ENCODE measurements around the gene PLCB3. TPM values are rescaled to one million over a fixed set of nuclear protein-coding genes. Genes with fewer than 3 reads are reported as not detected.

The PLCB3 gene
- total RNA-seq, 2 experiments from 2014 or later = 19.7 TPM

- peak overlapping the region; percentile 61 for H3K27ac Mint-ChIP-seq
Measured at GRCh38 chr11:64238076-64238475, 13.3 kb upstream of the PLCB3 start.

GRCh38 chr11:64238999-64239398 lies 12.3 kb upstream of the PLCB3 start:
- POLR2A ChIA-PET = interaction anchor here (1.0 to 2.0 kb wide), 6 partner anchors 10 to 65 kb away, joined by 3 to 12 read pairs (median 4); partner anchors contain the start of genes FERMT3, NUDT22, STIP1 and TRPT1
- Mint-ChIP-seq H3K36me3 (ENCODE audit: low read depth) (peaks cover 47% of the 10 kb centered on the region), H3K27me3 (ENCODE audit: low read depth) (no peaks in the 10 kb centered on the region), H3K4me3 (no peak overlapping the region), H3K4me1 (ENCODE audit: low read depth) (peaks cover 42% of the 10 kb centered on the region), H3K9me3 (ENCODE audit: insufficient read depth) (no peaks in the 10 kb centered on the region), H3K27ac (peak overlapping the region; percentile 61)
- CTCF ChIA-PET = interaction anchor here (2.8 kb wide), 1 partner anchor 34 kb away, joined by 9 read pairs; no protein-coding TSS in a partner anchor
- DNase-seq = no peak
- ATAC-seq = no peak

More at GRCh38 chr11:64238076-64238475, 13.3 kb upstream of the PLCB3 start:
- DNase-seq = no peak
- no peak for ATAC-seq
- peaks cover 38% of the 10 kb centered on the region for H3K36me3 Mint-ChIP-seq (ENCODE audit: low read depth)
- no peaks in the 10 kb centered on the region for H3K9me3 Mint-ChIP-seq (ENCODE audit: insufficient read depth)
- no peaks in the 10 kb centered on the region for H3K27me3 Mint-ChIP-seq (ENCODE audit: low read depth)
- ChIA-PET CTCF (interaction anchor here (0.9 to 2.8 kb wide), 3 partner anchors 32 to 66 kb away, joined by 3 to 9 read pairs (median 5); partner anchors contain the start of gene FERMT3), POLR2A (interaction anchor here (1.0 to 2.0 kb wide), 6 partner anchors 8 to 66 kb away, joined by 3 to 12 read pairs (median 4); partner anchors contain the start of genes FERMT3, NUDT22, PPP1R14B and STIP1)
- H3K4me3 Mint-ChIP-seq = no peak overlapping the region
- H3K4me1 Mint-ChIP-seq (ENCODE audit: low read depth) = peaks cover 38% of the 10 kb centered on the region

- Mint-ChIP-seq H3K36me3 (ENCODE audit: low read depth) (peaks cover 50% of the 10 kb centered on the region), H3K9me3 (ENCODE audit: insufficient read depth) (no peaks in the 10 kb centered on the region), H3K27ac (peak overlapping the region; percentile 98), H3K4me1 (ENCODE audit: low read depth) (peaks cover 48% of the 10 kb centered on the region), H3K27me3 (ENCODE audit: low read depth) (no peaks in the 10 kb centered on the region), H3K4me3 (peak overlapping the region; percentile 89)
- DNase-seq (peak; percentile 41), ATAC-seq (no peak)
- POLR2A ChIA-PET = interaction anchor here (0.8 to 2.0 kb wide), 7 partner anchors 8 to 58 kb away, joined by 3 to 15 read pairs (median 3); partner anchors contain the start of genes DNAJC4, FERMT3, NUDT22 and TRPT1
- CTCF ChIA-PET = interaction anchor here (0.8 to 2.8 kb wide), 2 partner anchors 9 to 35 kb away, joined by 3 to 9 read pairs; partner anchors contain the start of gene DNAJC4
Measured at GRCh38 chr11:64239662-64240434, 11.5 kb upstream of the PLCB3 start.

GRCh38 chr11:64240435-64241240 lies 10.7 kb upstream of the PLCB3 start, which contains the start of gene FKBP2:
TSS of gene FKBP2 (plus strand) at chr11:64241095. CDS start at chr11:64242388, 1,293 bp downstream.
- Mint-ChIP-seq H3K27ac (peak within 1 kb of the TSS; percentile 98), H3K9me3 (ENCODE audit: insufficient read depth) (no peaks in the 10 kb centered on the region), H3K4me1 (ENCODE audit: low read depth) (peaks cover 43% of the 10 kb centered on the region), H3K4me3 (peak within 1 kb of the TSS; percentile 89), H3K36me3 (ENCODE audit: low read depth) (peaks cover 45% of the 10 kb centered on the region), H3K27me3 (ENCODE audit: low read depth) (no peaks in the 10 kb centered on the region)
- ChIA-PET CTCF (interaction anchor here (0.7 to 6.8 kb wide), 8 partner anchors 9 to 99 kb away, joined by 3 to 57 read pairs (median 3); partner anchors contain the start of genes BAD, CCDC88B, DNAJC4 and FERMT3), POLR2A (interaction anchor here (0.7 to 6.3 kb wide), 14 partner anchors 8 to 1477 kb away, joined by 3 to 58 read pairs (median 4); partner anchors contain the start of genes DNAJC4, FERMT3, NUDT22 and STIP1)
- DNase-seq = peak; percentile 98
- peak; percentile 76 for ATAC-seq

- POLR2A ChIA-PET = interaction anchor here (0.7 to 6.3 kb wide), 10 partner anchors 8 to 1476 kb away, joined by 3 to 58 read pairs (median 6); partner anchors contain the start of genes DNAJC4, FERMT3, NUDT22 and PRDX5
- no peak for DNase-seq
- H3K27me3 Mint-ChIP-seq (ENCODE audit: low read depth) = no peaks in the 10 kb centered on the region
- peaks cover 45% of the 10 kb centered on the region for H3K36me3 Mint-ChIP-seq (ENCODE audit: low read depth)
- H3K9me3 Mint-ChIP-seq (ENCODE audit: insufficient read depth) = no peaks in the 10 kb centered on the region
- CTCF ChIA-PET = interaction anchor here (0.7 to 6.8 kb wide), 6 partner anchors 10 to 99 kb away, joined by 3 to 57 read pairs (median 3); partner anchors contain the start of genes BAD, CCDC88B, FERMT3 and STIP1
- ATAC-seq = peak; percentile 83
- H3K4me1 Mint-ChIP-seq (ENCODE audit: low read depth) = peaks cover 39% of the 10 kb centered on the region
- H3K27ac Mint-ChIP-seq = peak overlapping the region; percentile 98
- peak overlapping the region; percentile 89 for H3K4me3 Mint-ChIP-seq
Measured at GRCh38 chr11:64241241-64241490, 10.2 kb upstream of the PLCB3 start.

- ATAC-seq (peak; percentile 5), DNase-seq (peak; percentile 100)
- CTCF ChIA-PET = interaction anchor here (0.7 to 6.8 kb wide), 7 partner anchors 9 to 98 kb away, joined by 3 to 57 read pairs (median 3); partner anchors contain the start of genes BAD, CCDC88B, FERMT3 and PLCB3
Measured at GRCh38 chr11:64241491-64242374, 9.6 kb upstream of the PLCB3 start.

GRCh38 chr11:64243236-64243854 lies 8.0 kb upstream of the PLCB3 start:
- no peak for ATAC-seq
- peak overlapping the region; percentile 85 for H3K27ac Mint-ChIP-seq
- ChIA-PET CTCF (interaction anchor here (1.1 to 6.8 kb wide), 9 partner anchors 7 to 113 kb away, joined by 3 to 57 read pairs (median 4); partner anchors contain the start of genes CATSPERZ, ESRRA, FERMT3 and PLCB3), POLR2A (interaction anchor here (1.1 to 6.3 kb wide), 7 partner anchors 10 to 74 kb away, joined by 3 to 58 read pairs (median 23); partner anchors contain the start of genes FERMT3, NUDT22, PRDX5 and STIP1)
- H3K4me3 Mint-ChIP-seq = peak overlapping the region; percentile 25
- peaks cover 50% of the 10 kb centered on the region for H3K4me1 Mint-ChIP-seq (ENCODE audit: low read depth)
- no peak for DNase-seq
- no peaks in the 10 kb centered on the region for H3K27me3 Mint-ChIP-seq (ENCODE audit: low read depth)
- H3K9me3 Mint-ChIP-seq (ENCODE audit: insufficient read depth) = no peaks in the 10 kb centered on the region
- H3K36me3 Mint-ChIP-seq (ENCODE audit: low read depth) = peaks cover 28% of the 10 kb centered on the region

More at GRCh38 chr11:64241491-64242374, 9.6 kb upstream of the PLCB3 start:
- peaks cover 44% of the 10 kb centered on the region for H3K36me3 Mint-ChIP-seq (ENCODE audit: low read depth)
- no peaks in the 10 kb centered on the region for H3K27me3 Mint-ChIP-seq (ENCODE audit: low read depth)
- peak overlapping the region; percentile 98 for H3K27ac Mint-ChIP-seq
- H3K9me3 Mint-ChIP-seq (ENCODE audit: insufficient read depth) = no peaks in the 10 kb centered on the region
- peak overlapping the region; percentile 89 for H3K4me3 Mint-ChIP-seq
- POLR2A ChIA-PET = interaction anchor here (0.7 to 6.3 kb wide), 12 partner anchors 8 to 1475 kb away, joined by 3 to 58 read pairs (median 6); partner anchors contain the start of genes DNAJC4, FERMT3, NUDT22 and PRDX5
- H3K4me1 Mint-ChIP-seq (ENCODE audit: low read depth) = peaks cover 39% of the 10 kb centered on the region

GRCh38 chr11:64244107-64244506 lies 7.2 kb upstream of the PLCB3 start:
- Mint-ChIP-seq H3K36me3 (ENCODE audit: low read depth) (peaks cover 25% of the 10 kb centered on the region), H3K4me1 (ENCODE audit: low read depth) (peaks cover 50% of the 10 kb centered on the region), H3K4me3 (peak overlapping the region; percentile 34), H3K27me3 (ENCODE audit: low read depth) (no peaks in the 10 kb centered on the region), H3K27ac (peak overlapping the region; percentile 85), H3K9me3 (ENCODE audit: insufficient read depth) (no peaks in the 10 kb centered on the region)
- no peak for DNase-seq
- no peak for ATAC-seq
- CTCF ChIA-PET = interaction anchor here (1.1 to 6.8 kb wide), 8 partner anchors 8 to 112 kb away, joined by 3 to 57 read pairs (median 4); partner anchors contain the start of genes CATSPERZ, ESRRA and FERMT3
- POLR2A ChIA-PET = interaction anchor here (0.9 to 6.3 kb wide), 10 partner anchors 11 to 405 kb away, joined by 3 to 58 read pairs (median 10); partner anchors contain the start of genes FERMT3, NUDT22, PRDX5 and STIP1

- CTCF ChIA-PET = interaction anchor here (1.0 to 6.8 kb wide), 10 partner anchors 9 to 111 kb away, joined by 3 to 57 read pairs (median 4); partner anchors contain the start of genes CATSPERZ, ESRRA, FERMT3 and PRDX5
- peak overlapping the region; percentile 85 for H3K27ac Mint-ChIP-seq
- DNase-seq = no peak
- peaks cover 46% of the 10 kb centered on the region for H3K4me1 Mint-ChIP-seq (ENCODE audit: low read depth)
- H3K4me3 Mint-ChIP-seq = peak overlapping the region; percentile 88
- peaks cover 25% of the 10 kb centered on the region for H3K36me3 Mint-ChIP-seq (ENCODE audit: low read depth)
- H3K27me3 Mint-ChIP-seq (ENCODE audit: low read depth) = no peaks in the 10 kb centered on the region
- POLR2A ChIA-PET = interaction anchor here (0.6 to 6.3 kb wide), 13 partner anchors 14 to 1634 kb away, joined by 3 to 58 read pairs (median 5); partner anchors contain the start of genes CCDC88B, FERMT3, NUDT22 and PRDX5
- H3K9me3 Mint-ChIP-seq (ENCODE audit: insufficient read depth) = no peaks in the 10 kb centered on the region
- ATAC-seq = no peak
Measured at GRCh38 chr11:64244966-64245365, 6.4 kb upstream of the PLCB3 start.
